Central memory CD4-positive, alpha-beta T cell (primary cell): ENCODE results near the gene GOLGA6C.
"Not testable (repeated sequence)": the region's sequence is repeated elsewhere in the genome, so short reads cannot be mapped to it uniquely, and the experiment has no call there.

ENCODE experiments used
- DNase-seq: peaks from one replicate; pipeline ENCODE4 v3.0.0; 2022

The GOLGA6C gene

DNA sequence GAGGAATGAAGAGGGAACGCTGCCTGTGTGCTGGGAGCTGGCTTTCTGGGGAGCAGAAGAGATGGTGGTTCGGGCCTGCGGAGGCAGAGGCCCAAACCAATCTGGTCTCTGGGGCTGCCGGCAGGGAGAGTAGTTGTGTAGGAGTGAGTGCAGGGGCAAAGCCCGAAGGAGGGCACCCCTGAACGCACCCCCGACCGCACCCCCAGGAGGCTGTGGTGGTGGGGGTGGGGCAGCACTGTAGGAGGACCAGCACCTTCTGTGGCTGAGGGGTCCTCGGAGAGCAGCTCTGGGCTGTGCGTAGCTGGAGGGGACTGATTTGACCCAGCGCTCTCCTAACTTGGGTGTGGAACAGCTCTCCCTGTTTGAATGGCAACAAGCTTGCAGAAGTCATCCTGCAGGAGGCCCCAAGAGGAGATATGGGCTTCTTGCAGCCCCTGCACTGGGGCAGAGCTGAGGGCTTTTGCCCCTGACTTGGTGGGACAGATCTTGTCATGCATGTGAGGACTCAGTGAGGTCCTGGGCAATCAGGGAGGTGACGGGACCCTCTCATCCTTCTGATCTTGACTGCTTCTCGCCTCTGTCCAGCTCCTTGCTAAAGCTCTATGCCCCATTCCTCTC lies 30.4 kb upstream of the GOLGA6C start:
- DNase-seq: no peak

GRCh38 chr15:75228787-75229186 lies 29.3 kb upstream of the GOLGA6C start:
- no peak for DNase-seq

DNA sequence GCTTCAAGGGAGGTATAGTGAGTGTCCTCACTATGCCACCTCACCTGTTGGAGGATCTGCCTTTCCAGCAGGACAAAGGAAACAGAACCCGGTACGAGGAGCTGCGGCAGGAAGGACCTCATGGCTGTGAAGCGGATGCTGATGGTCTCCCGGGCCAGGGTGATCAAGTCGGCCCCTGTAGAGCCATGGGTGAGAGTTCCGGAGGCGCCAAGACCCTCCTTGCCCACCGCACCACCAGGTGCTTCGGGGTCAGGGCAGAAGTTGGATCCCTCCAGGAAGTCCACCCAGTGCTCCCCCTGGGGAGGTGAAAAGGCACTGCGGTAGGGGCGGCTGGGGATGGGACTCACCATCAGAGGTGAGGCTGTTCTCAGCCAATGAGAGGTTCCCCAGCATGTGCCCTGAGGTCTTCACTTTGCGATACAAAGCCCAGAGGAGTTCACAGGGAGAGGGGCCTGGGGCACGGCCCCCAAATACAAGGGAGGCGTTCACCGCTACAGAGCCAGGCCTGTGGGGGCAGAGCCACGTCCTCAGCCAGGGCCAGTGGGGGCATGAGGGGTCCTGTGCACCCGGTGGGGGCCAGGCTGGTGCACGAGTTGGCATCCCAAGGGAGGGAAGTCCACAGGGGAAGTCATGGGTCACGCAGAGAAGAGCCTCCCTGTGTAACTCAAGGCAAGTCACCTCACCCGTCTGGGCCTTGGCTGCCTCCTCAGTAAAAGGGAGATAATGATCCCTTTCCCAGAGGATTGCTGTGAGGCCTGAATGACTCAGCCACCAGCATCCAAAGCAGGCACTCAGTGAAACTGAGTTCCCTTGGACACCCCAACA lies 28.7 kb upstream of the GOLGA6C start:
- no peak for DNase-seq

- DNase-seq: no peak
Observed at GRCh38 chr15:75230016-75230343, 28.2 kb upstream of the GOLGA6C start.

- no peak for DNase-seq
Observed at GRCh38 chr15:75230551-75231371, 27.4 kb upstream of the GOLGA6C start.

- no peak for DNase-seq
Observed at GRCh38 chr15:75231836-75232235, 26.3 kb upstream of the GOLGA6C start.

DNA sequence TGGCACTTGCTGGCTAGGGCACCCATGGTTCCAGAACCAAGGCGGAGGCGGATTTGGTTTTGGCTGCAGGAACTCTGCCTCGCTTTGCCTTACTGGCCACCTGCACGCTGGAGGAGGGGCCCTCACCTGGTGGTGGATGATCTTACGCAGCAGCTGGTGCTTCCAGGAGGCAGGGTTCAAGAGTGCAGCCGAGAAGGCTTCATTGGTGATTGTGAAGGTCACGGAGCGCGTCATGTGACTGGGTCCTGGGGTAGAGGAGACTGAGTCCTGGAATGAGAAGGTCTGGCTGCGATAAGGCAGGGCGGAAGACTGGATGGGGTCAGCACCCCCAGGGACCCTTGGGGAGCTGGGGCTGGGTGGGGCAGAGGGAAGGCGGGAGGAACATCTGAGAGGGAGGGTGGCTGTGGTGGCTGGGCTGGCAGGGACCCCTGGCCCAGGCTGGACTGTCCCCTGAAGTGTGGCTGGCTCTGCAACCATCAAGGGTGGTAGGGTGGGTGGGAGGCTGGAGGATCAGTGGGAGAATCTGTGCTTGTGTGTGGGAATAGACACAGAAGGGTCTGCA lies 25.8 kb upstream of the GOLGA6C start:
- DNase-seq: no peak

DNA sequence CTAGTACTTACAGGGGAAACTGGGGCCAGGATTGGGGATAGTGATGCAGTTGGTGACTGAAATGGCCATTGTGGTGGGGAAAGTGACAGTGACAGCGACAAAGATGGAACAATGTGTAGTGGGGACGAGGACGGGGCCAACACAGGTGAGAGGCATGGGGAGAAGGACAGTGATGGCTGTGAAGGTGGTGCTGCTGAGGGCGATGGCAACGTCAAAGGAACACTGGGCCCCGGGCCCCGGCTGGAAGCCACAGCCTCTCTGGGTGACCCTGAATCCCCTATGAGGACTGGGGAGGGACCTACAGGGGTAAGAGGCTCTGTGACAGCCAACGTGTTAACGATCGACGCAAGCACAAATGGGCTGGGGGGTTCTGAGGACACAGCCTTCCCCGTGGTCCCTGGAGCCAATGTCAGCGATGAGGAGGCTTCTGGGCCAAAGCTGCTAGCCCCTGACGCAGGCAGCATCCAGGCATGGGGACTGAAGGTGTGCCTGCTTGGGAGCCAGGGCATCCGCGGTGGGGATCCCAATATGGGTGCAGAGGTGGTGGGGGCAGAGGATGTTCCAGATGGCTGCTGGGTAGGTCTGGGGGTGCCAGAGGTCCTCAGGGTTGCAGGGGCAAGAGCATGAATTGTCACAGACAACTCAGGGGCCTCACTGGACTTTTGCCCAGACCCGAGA lies 25.2 kb upstream of the GOLGA6C start:
- DNase-seq: no peak

- no peak for DNase-seq
Observed at GRCh38 chr15:75233504-75234190, 24.5 kb upstream of the GOLGA6C start.

GRCh38 chr15:75234191-75234810 lies 23.8 kb upstream of the GOLGA6C start:
- DNase-seq: no peak

DNA sequence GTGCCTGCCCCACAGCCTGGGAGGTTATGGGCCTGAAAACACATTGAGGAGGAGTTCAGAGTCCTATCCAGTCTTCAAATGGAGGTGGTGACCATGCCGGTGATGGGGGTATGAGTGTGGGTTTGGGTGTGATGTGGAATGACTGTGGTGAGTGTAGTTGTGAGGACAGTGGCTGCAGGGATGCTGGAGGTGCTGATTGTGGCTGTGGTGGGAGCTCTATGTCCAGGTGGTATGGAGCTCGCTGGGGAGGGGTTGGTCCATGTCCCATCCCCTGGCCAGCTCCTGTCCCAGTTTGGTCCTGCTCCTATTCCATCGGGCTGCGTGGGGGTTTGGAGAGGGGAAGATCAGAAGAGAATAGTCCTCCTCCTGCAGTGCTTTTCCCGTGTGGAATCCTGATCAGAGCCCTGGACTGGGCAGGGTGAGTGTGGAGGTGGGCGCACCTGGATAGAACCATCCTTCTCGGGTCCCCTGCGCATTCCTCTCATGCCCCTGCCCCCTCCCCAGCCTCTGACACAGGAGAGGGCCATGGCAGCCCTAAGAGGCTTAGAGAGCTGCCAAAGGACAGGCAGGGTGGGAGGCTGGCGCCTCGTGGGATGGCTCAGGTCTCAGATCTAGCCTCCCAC lies 23.0 kb upstream of the GOLGA6C start:
- DNase-seq: no peak

GRCh38 chr15:75235760-75236729 lies 22.1 kb upstream of the GOLGA6C start:
- no peak for DNase-seq

- no peak for DNase-seq
Observed at GRCh38 chr15:75237316-75237982, 20.7 kb upstream of the GOLGA6C start.

DNA sequence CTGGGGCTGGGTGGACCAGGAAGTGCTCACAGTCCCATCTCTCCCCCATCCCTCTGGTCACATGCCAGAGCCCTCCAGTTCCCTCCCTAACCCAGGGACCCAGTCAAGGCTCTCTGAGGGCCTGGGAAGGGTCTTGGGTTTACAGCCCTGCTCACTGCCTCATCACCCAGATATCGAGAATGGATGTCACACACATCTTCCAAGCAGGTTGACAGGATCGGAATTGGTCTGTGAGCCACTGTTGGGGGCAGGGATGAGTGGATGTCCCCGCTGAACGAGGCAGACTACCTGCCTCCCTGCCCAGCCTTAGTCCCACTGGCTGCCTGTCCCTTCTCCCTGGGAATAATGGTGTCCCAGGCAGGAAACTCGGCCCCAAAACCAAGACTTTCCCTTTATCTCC lies 20.0 kb upstream of the GOLGA6C start:
- DNase-seq: no peak

DNA sequence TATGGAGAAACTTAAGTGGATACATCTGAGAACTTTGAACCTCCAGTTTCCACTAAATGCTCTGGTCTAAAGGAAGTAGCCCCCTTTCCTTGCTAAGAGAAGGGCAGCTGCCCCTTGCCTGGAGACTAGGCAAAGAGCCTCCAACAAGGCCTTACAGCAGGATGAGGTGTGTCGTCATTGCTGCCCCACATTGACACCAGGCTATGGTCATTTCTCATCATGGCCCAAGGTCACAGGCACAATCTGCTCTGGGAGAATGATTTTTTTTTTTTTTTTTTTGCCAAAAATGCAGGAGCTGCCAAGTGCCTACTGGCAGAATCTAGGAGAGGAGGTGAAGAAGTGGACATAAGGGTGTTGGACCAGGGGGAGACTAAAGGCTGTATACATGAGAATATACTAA lies 12.4 kb upstream of the GOLGA6C start:
- DNase-seq: not testable (repeated sequence)

- not testable (repeated sequence) for DNase-seq
Observed at GRCh38 chr15:75248991-75249390, 9.1 kb upstream of the GOLGA6C start.

GRCh38 chr15:75249726-75250125 lies 8.4 kb upstream of the GOLGA6C start:
- DNase-seq: no peak

GRCh38 chr15:75251343-75251742 lies 6.8 kb upstream of the GOLGA6C start:
- DNase-seq: not testable (repeated sequence)

DNA sequence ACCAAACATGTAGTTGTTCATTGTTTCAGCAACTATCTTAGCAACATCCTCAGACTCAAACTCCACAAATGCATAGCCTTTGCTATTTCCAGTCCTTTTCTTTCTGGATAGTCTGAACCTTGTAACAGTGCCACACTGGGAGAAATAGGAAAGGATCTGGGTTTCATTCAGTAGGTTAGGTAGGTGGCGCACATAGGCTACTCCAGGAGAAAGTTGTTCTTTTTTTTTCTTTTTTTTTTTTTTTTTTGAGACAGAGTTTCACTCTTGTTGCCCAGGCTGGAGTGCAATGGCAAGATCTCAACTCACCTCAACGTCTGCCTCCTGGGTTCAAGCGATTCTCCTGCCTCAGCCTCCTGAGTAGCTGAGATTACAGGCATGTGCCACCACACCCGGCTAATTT lies 5.8 kb upstream of the GOLGA6C start:
- not testable (repeated sequence) for DNase-seq
